ENCODE results near the gene DENND1A.

DENND1A gene

DNA sequence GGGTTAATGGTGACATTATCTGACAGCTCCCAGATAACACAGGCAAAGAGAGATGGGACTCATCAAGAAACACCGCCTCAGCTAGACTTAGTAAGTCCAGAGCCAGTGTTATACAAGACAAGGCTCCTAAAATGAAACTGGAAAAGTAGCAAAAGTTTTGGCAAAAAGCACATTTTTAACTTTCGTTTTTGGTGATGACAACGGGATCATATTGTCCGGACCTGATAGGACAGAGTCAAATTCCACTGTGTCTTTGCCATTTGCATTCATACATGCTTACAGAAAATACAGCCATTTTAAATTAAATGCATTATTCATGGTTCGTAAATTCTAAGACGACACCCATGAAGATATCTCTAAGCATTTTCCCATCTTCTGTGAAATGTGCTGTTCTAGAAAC is 421.9 kb downstream of the DENND1A start:
- DNase-seq (ENCODE audit: low read depth in 3 of 3, low spot score in 1 of 3): no peak

DNA sequence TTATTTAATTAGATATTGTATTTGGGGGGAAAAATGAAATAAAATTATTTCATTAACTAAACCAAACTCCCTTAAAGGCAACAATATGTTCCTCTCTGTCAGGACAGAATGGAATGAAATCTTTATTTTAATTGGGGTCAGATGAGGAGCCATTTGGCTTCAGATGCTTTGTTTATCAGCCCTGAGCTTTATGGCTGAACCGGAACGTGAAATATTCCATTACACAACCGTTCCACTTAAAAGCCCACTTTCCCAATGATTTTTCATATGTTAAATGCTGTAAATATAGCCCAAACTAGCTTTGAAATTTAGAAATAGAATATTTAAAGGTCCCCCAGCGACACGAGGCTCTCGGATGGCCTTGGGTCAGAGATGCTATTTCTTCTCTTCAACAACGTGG is 424.4 kb downstream of the DENND1A start:
- DNase-seq (ENCODE audit: low read depth in 3 of 3, low spot score in 1 of 3): no peak

DNA sequence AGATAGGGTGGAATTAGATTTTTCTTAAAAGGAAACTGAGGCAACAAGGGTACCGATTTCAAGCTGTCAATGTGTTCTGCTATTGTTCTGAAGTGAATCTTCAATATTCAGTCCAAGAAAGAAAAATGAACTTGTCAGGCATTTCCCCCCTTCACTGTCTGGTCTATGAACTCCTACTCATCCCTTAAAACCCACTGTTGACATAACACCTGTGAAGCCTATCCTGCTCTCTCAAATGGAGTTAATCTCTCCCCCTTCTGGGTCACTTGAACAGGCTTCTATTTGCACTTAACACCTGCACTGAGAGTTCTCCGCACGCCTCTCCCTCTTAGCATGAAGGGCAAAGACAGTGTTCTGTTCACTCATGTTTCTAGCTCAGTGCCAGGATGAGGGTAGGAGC is 429.6 kb downstream of the DENND1A start:
- DNase-seq (ENCODE audit: low read depth in 3 of 3, low spot score in 1 of 3): no peak

DNA sequence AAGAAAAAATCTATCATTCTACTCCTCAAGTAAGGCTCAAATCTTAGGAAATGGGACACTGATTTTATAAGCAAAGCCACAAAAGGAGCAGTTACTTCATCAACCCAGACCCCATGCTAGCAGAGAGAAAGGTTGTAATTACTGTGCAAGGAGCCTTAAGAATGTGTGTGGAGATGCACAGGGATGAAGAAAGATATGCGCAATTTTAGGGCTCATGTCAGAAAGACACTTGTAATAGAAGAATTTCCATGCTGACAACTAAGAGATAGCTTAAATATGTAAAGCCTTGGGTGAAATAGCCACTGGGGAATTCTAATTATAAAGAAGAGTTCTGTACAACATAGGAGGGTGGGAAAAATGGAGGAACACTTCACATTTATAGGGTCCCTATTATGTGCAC is 432.1 kb downstream of the DENND1A start:
- DNase-seq (ENCODE audit: low read depth in 3 of 3, low spot score in 1 of 3): no peak

DNA sequence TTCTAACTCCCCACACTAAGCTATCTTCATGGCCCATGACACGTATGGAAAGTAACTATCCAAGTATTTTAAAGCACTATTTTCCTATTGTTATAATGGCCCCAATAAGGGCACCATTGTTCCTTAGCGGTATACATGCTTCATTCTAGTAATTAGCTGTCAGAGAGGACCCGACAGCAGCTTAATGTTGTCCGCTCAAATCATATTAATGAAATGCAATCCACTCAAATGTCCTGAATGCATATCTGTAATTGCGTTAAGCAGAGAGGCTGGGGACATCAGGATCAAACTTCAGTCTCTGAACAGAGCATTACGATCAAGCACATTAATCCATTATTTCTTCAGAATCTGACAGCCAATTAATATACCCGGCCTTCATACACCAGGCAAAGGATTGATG is 434.2 kb downstream of the DENND1A start:
- DNase-seq (ENCODE audit: low read depth in 3 of 3, low spot score in 1 of 3): no peak

DNA sequence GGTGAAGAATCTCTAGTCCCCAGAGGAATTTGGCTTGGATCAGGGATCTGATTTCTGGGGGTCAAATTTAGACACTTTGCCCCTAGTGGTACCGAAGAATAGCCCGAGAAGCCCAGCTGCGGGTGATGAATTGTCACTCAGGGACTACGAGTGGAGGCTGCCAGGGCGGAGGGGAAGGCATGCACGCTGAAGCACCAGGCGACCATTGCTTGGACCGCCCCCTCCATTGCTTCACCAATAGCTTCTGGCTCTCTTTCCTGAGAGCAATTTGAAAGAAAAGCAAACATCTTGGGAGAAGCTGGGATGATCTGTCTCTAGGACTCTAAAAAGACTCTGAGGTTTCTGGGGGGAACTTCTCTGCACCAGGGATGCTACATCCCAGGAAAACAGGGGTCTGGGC is 436.3 kb downstream of the DENND1A start:
- no peak for DNase-seq (ENCODE audit: low read depth in 3 of 3, low spot score in 1 of 3)

DNA sequence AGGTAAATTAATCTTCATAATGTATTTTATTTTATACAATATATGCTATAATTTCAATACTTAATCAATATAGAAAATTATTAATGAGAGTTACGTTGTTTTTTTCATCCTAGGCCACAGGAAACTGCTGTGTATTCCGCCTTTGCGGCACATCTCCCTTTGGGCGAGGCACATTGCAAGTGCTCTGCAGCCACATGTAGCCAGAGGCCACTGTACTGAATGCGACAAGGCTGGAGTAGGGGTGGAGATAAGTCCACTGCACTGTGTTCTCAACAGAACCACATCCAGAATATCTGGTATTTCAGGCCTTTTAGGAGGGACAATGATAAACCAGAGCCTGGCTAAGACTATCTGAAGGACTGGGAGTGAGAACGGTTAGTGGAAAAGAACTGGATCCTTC is 439.2 kb downstream of the DENND1A start:
- DNase-seq (ENCODE audit: low read depth in 3 of 3, low spot score in 1 of 3): no peak

DNA sequence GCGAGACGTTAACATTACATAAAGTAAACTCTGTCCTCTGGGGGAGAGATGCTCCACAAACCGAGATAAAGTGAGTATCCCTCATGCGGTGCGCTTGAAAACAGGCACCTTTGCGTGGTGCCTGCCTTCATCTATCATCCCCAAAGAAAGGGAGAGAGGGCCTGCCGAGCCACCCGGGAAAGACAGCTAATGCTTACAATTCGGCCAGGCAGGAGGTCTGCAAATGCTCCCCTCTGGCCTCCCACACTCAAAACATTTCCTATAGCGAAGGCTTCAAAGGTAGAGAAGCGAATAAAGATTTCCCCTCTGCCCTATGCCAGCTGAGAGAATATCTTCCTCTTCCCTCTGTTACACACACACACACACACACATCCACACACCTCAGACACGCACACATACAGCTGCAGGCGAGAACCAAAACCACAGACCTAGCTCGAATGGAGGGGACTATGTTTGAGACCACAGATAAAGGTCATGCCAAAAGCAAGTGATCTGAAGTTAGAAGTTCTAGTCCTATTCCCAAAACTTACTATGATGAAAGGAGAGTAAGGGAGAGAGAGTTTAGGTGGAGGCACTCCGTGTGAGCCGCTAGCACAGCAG is 441.1 kb downstream of the DENND1A start:
- DNase-seq (ENCODE audit: low read depth in 3 of 3, low spot score in 1 of 3): no peak

DNA sequence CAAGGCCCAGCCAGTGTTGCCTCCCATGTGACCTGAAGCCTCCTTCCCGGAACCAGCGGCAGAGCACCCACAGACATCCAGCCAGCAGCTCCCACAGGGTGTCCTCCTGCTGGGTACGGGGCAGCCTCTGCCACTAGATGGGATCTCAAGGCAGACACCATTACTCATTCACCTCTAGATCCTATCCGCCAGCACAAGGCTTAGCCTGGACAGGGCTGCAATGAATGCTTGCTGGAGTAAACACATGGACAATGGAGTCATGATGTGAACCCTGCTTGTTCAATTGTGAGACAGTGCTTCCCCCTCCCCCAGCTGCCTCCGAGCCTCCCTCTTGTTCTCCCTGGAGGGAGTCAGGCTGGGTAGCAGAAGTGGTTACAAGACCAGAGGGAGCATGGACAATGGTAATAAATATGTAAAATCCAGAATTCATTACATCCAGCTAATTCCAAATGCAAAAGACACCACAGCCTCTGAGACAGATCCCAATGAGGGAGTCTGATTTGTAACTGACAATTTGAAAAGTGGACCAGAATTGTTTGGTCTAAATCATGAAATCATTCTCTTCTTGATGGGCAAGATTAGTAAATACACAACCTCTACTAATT is 441.9 kb downstream of the DENND1A start:
- no peak for DNase-seq (ENCODE audit: low read depth in 3 of 3, low spot score in 1 of 3)

DNA sequence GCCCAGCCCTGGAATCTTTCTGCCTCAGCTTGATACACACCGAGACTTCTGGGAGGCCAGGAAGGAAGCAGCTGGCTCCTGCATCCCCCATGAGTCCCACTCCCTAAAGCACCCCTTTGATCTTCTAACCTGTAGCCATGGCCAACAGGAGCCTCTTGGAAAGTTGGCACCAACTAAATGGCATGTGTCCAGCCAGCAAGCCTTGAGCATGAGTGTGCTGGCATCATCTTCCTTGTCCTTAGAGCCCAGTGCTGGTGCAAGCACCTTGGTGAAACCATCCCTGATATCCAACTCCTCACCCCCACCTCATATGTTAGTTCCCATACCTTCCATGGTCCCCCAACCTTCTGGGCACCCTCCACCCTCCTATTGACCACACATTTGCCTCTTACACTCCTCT is 443.5 kb downstream of the DENND1A start:
- DNase-seq (ENCODE audit: low read depth in 3 of 3, low spot score in 1 of 3): no peak

DNA sequence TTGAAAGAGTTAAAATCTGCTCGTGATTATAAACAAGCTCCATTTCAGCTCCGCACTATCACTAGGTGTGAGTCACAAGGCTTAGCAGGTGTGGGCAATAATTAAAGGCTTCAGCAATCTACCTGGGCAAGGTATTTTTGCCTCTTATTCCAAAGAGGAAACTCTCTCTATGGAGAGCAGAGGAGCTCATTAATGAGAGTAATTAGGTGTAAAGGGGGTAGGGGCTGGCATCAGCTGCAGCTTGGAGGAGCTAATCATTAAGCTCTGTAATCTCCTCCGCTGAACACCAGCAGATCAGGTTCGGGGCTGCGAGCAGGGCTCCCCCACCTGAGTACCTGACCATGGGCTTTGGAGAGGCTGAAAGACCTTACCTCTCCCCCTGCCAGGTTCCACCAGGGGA is 444.7 kb downstream of the DENND1A start:
- no peak for DNase-seq (ENCODE audit: low read depth in 3 of 3, low spot score in 1 of 3)

DNA sequence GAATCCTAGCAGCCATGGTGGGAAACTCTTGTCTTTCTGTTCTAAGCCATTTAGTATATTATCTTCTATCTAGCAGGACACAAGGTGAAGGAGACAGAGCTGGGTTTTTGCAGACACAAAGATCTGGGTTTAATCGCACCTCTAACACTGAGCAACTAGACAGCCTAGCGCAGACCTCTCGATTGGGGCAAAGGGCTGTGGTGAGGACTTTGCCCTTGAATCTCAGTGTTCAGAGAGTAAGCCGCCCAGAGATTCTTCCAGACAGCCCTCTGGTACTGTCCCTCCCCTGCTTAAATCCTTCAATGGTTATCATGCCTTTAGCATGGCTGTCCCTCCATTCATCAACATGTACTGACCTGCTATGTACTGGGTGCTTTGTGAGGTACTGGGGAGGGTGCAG is 445.8 kb downstream of the DENND1A start:
- DNase-seq (ENCODE audit: low read depth in 3 of 3, low spot score in 1 of 3): no peak

DNA sequence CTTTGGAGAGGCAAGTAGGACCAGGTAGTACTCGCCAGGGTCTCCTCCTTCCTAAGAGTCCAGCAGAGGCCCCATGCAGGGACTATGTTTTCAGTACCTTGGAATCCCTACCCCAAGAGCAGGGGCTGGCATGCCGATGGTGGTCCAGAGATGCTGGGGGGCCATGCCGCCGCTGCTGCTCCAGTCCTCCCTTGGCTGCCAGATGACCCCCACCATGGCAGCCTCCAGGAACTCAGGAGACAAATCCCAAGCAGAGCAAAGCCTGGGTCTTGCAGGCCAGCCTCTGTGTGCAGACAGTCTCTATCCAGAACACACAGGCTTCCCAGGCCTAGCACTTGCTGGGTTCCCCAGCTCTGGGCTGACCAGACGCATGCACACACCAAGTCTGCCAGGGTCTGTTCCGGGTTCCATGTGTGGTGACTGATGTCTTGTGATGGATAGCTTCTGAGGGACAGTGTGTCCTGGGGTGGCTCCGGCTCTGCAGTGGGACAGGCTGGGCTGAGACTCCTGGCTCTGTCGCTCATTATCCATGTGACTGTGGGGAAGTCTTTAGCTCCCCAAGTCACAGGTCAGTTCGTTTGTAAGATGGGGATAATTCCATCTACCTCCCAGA is 446.6 kb downstream of the DENND1A start:
- DNase-seq (ENCODE audit: low read depth in 3 of 3, low spot score in 1 of 3): no peak

DNA sequence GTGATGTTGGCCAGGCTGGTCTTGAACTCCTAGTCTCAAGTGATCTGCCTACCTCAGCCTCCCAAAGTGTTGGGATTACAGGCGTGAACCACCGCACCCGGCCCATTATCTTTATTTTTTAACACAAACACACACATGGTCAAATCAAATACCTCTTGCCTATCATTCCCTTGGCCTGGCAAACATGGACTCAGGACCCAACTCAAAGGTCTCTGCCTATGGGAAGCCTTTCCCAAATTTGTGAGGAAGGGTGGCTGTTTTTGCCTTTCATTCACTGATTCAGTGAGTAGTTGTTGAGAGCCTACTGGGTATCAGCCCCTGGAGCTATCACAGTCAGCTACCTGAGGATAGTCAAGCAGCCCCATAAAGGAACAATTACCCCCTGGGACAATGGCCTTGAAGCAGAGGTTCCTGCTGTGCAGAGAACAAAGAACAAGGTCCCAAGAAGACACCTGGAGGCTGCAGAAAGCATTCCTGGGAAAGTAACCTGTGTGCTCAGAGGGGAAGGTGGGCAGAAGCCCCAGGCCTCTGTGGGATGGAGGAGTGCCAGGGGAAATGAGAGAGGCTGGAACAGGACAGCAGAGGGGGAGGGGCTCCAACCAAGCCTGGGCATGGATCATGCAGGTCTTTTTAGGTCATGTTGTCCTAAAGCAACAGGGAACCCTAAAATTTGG is 447.5 kb downstream of the DENND1A start:
- DNase-seq (ENCODE audit: low read depth in 3 of 3, low spot score in 1 of 3): no peak

DNA sequence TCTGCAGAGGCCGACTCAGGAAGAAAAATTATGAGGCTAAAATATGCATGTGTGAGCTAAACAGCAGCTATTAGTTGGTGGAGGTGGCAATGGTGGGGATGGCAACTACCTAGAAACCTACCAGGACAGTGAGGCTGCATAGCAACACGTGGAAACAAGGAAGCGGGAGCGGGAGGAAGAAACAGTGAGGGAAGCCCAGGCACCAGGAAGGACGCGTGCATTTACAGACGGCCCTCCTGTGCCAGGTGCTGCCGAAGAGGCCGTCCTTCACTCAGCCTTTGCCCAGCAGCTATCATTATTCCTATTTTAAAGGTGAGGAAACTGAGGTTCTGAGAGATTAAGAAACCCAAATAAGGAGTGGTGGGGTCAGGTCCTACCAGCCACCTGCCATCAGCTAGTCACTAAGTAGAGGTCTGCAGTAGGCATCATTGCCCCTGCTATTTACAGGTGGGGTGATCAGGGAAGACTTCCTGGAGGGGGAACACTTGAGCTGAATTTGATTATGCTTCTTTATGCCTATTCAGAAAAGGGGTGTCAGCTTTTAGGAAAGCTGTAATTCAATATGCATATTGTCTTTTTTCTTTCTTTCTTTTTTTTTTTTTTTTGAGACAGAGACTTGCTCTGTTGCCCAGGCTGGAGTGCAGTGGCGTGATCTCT is 448.6 kb downstream of the DENND1A start:
- no peak for DNase-seq (ENCODE audit: low read depth in 3 of 3, low spot score in 1 of 3)

DNA sequence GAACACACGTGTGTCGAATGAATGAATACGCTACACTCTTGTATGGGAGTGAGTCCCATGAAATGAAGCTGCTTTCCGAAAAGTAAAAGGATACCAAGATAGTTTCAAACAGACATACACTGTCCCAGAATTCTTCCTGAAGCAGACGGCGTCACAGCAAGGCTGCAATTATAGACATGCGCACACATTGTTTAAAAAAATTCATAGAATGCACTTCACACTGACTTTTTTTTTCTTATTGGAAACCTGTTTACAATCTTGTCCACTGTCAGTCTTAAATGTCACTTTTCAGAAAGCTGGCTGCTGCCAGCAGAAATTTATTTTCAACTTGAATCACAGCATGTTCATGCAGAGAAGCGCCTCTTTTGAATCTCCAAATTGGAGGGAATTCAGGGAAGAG is 449.1 kb downstream of the DENND1A start:
- DNase-seq (ENCODE audit: low read depth in 3 of 3, low spot score in 1 of 3): no peak

DNA sequence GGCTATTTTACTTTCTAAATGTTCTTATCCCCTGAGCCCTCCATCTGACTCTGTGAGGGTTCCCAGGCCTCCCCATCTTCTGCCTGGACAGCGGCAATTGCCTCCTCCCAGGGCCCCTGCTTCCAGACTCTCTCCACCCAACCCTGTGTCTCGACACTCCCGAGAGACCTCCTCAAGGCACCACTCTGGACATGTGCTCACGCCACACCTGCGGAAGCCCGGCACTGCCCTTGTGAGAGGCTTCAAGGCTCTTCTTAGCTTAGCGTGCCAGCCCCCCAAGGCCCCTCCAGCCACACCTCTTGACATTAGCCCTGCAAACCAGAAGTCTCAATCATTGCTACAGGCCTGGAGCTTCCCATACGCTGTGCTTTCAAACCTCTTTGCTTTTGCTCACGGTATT is 449.8 kb downstream of the DENND1A start:
- DNase-seq (ENCODE audit: low read depth in 3 of 3, low spot score in 1 of 3): no peak

DNA sequence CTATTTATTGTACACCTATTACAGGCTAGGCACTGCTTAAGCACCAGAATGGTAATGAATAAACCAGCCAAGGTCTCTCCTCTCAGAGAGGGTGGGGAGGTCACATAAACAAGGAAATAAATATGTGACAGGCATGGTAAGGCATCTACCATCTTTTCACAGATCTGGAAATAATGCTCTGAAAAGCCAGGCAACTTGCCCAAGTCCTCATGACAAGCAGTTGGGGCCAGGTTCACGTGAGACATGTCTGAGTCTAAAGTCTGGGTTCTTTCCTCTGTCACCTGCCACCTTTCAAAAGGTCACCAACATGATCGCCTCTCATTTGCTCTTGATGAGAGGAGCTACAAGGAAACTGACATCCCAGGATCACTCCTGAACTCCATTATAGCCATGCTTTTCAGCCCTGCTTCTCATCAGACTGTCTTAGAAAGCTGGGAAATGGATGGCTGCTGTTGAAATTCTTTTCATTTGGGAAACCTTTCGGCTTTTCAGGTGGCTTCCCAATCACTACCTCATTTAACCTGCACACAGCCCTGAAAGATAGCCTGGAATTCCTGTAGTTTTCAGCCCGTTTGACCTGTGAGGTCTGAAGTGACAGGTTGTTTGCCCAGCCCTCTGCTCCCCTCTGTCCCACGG is 450.8 kb downstream of the DENND1A start:
- DNase-seq (ENCODE audit: low read depth in 3 of 3, low spot score in 1 of 3): no peak

DNA sequence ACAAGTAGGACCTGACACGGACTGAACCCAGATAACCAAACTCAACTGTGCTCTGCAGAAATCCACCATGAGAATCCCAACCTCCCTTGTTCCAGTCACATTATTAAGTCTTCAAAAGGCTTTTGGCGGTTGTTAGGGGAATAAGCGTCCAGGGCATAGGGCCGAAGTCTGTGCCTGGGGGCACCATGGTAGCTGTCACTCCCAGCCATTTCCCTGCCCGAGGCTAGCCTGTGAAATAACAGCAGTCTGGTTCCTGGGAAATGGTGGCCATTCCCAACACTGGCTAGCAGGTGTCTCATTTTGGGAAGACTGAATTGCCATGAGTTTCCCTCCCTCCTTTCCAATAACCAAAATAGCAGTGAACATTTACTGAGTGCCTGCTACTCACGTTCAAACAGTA is 451.8 kb downstream of the DENND1A start:
- no peak for DNase-seq (ENCODE audit: low read depth in 3 of 3, low spot score in 1 of 3)

DNA sequence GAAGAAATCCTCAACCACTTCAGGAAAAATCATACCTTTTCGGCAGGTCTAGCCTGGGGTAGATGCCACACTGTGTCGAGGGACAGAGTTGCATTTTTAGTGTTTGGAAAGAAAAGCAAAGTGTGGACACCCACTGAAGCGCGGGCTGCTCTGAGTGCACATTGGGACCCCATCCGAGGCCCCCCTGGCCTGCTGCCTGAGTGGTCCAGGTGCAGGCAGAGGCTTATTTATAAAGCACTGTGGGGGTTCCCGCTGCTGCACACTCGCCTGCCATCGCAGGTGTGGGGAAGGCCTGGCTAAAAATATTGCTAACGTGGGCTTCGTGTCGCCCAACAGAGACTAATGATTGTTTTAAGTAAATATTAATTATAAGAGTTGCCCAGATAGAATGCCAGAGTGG is 454.5 kb downstream of the DENND1A start:
- DNase-seq (ENCODE audit: low read depth in 3 of 3, low spot score in 1 of 3): no peak

DNA sequence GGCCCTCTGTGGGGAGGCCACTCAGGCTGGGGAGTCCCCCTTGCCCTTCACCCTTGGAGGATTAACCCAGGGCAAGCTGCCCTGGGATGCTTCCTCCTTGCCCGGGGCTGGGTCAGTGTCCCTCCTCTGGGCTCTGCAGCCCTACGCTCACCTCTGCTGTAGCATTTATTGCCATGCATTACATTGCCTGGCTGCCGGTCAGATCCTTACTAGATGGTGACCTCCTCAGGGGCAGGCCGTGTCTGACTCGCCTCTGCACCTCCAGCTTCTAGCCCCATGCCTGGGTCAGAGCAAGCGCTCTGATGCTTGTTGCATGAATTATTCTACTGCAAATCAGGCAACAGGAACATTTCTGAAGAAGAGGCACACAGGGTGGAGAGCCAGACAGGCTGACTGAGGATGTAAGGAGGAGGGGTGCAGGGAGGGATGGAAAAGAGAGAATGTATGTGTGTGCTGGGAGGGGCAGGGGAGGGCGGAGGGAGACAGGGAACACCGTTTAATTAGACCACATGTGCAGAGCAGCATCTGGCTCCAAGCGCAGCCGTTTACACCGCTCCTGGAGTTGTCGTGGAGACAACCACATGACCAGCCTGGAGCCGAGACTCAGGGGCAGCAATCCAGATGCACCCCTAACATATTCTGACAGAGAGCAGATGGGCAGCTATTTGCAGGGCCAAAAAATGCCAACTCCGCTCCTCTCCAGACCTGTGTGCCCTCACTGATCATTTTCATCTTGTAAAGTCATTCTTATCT is 456.9 kb downstream of the DENND1A start:
- no peak for DNase-seq (ENCODE audit: low read depth in 3 of 3, low spot score in 1 of 3)
